ENCODE measurements around the gene NIBAN1. TPM values are rescaled to one million over a fixed set of nuclear protein-coding genes. Genes with fewer than 3 reads are reported as not detected.

NIBAN1 gene
- total RNA-seq, 6 experiments from 2014 or later, result 0.68 to 4.6 (median 1.9) TPM

- intact Hi-C loops (cut with DNase I), result no loop called here
- DNase-seq, result no peak
- Histone ChIP-seq H3K9me3 (no peaks in the 10 kb centered on the region), H3K36me3 (no peaks in the 10 kb centered on the region), H3K4me3 (no peak overlapping the region), H3K4me1 (no peaks in the 10 kb centered on the region), H3K27ac (no peak overlapping the region), H3K27me3 (no peaks in the 10 kb centered on the region)
- 64% methylated on average over 2 of the region's 2 CpGs for WGBS (ENCODE audit: insufficient coverage, low coverage, low lambda C conversion rate, missing lambda C conversion rate)
- ATAC-seq, result no peak
- no peak for TF ChIP-seq POLR2A (IDR thresholded peaks at IDR 0.05)
- TF ChIP-seq CTCF (IDR thresholded peaks at IDR 0.05), result no peak
Observed at GRCh38 chr1:184950906-184951305, 23.4 kb downstream of the NIBAN1 start.

- 77% methylated on average over 3 of the region's 3 CpGs for WGBS (ENCODE audit: insufficient coverage, low coverage, low lambda C conversion rate, missing lambda C conversion rate)
Observed at GRCh38 chr1:184950227-184950626, 24.1 kb downstream of the NIBAN1 start.

GRCh38 chr1:184947497-184948256, 26.6 kb downstream of the NIBAN1 start:
- Histone ChIP-seq H3K9me3 (no peaks in the 10 kb centered on the region), H3K4me1 (no peaks in the 10 kb centered on the region), H3K27me3 (no peaks in the 10 kb centered on the region), H3K4me3 (no peak overlapping the region), H3K36me3 (no peaks in the 10 kb centered on the region), H3K27ac (no peak overlapping the region)
- intact Hi-C loops (cut with DNase I), result no loop called here
- 19% methylated on average over 1 of the region's 1 CpG for WGBS (ENCODE audit: insufficient coverage, low coverage, low lambda C conversion rate, missing lambda C conversion rate)
- TF ChIP-seq CTCF (IDR thresholded peaks at IDR 0.05) (no peak), POLR2A (IDR thresholded peaks at IDR 0.05) (no peak)
- peak in 1 of 4 donors; percentile 22 for ATAC-seq
- DNase-seq, result no peak

More at GRCh38 chr1:184950227-184950626, 24.1 kb downstream of the NIBAN1 start:
- DNase-seq (no peak), ATAC-seq (no peak)
- Histone ChIP-seq H3K27ac (no peak overlapping the region), H3K9me3 (no peaks in the 10 kb centered on the region), H3K4me3 (no peak overlapping the region), H3K27me3 (no peaks in the 10 kb centered on the region), H3K36me3 (no peaks in the 10 kb centered on the region), H3K4me1 (no peaks in the 10 kb centered on the region)
- intact Hi-C loops (cut with DNase I), result no loop called here
- no peak for TF ChIP-seq POLR2A (IDR thresholded peaks at IDR 0.05)
- TF ChIP-seq CTCF (IDR thresholded peaks at IDR 0.05), result no peak

- no peak overlapping the region for H3K27ac ChIP-seq
- 56% methylated on average over 4 of the region's 5 CpGs for WGBS (ENCODE audit: insufficient coverage, low coverage, low lambda C conversion rate, missing lambda C conversion rate)
Observed at GRCh38 chr1:184945678-184946412, 28.5 kb downstream of the NIBAN1 start.

More at GRCh38 chr1:184945678-184946412, 28.5 kb downstream of the NIBAN1 start:
- Histone ChIP-seq H3K9me3 (no peaks in the 10 kb centered on the region), H3K27me3 (no peaks in the 10 kb centered on the region), H3K36me3 (no peaks in the 10 kb centered on the region), H3K4me1 (no peaks in the 10 kb centered on the region), H3K4me3 (no peak overlapping the region)
- intact Hi-C loops (cut with DNase I), result no loop called here
- ATAC-seq (peak in 2 of 4 donors; percentile 41 to 57), DNase-seq (no peak)
- TF ChIP-seq POLR2A (IDR thresholded peaks at IDR 0.05), result no peak
- no peak for TF ChIP-seq CTCF (IDR thresholded peaks at IDR 0.05)

All from right lobe of liver (tissue), 6 donors.